NCI-H1417 (cell line): ENCODE results near the gene BSDC1.
A peak's percentile ranks its signal among the peaks of the same experiment; 100 is the strongest.
"Not testable (repeated sequence)": the region's sequence is repeated elsewhere in the genome, so short reads cannot be mapped to it uniquely, and the experiment has no call there.

Experiments used
- DNase-seq, 3 experiments: peaks; one replicate each; lab custom pipeline; 2025; lab: John Stamatoyannopoulos, UW

BSDC1 gene, protein sequence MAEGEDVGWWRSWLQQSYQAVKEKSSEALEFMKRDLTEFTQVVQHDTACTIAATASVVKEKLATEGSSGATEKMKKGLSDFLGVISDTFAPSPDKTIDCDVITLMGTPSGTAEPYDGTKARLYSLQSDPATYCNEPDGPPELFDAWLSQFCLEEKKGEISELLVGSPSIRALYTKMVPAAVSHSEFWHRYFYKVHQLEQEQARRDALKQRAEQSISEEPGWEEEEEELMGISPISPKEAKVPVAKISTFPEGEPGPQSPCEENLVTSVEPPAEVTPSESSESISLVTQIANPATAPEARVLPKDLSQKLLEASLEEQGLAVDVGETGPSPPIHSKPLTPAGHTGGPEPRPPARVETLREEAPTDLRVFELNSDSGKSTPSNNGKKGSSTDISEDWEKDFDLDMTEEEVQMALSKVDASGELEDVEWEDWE

DNA sequence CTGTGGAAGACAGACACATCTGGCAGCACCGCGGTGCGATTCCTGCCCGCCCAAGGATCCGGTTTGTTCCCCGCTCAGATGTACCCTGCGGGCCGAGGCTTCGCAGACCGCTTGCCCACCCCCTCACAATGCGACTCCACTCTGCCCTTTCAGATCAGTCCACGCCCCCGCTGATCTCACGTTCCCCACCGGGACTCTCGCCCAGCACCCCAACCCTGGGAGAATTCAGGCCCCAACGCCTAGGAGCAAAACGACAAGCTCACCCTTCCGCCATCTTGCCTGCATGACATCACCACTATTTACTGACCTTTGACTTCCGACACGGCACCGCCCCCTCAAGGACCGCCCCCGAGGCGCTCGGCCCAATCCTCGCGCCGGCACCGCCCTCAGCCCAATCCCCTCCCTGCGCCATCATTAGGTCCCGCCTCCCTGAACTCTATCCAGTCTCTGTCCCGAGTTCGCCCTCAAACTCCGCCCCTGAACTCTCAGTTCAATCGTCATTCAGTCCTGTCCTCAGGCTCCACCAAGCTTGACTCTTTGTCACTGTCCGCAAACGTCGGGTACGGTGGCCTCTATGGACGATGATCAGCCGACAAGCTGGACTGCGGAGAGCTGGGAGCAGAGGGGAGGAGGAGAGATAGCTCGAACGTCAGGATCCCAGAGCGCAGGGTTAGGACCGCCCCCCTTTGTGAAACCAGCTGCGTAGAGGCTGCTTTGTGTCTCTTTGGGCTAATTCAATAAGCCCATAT lies at the start of gene BSDC1:
BSDC1 (minus strand) TSS at position 301 of the 749 bp plus-strand sequence; CDS start at position 274, 27 bp downstream.
- DNase-seq = peak; percentile 98 to 100 (median 99)

GRCh38 chr1:32441467-32441866 lies 47.2 kb upstream of the BSDC1 start:
- not testable (repeated sequence) for DNase-seq

DNA sequence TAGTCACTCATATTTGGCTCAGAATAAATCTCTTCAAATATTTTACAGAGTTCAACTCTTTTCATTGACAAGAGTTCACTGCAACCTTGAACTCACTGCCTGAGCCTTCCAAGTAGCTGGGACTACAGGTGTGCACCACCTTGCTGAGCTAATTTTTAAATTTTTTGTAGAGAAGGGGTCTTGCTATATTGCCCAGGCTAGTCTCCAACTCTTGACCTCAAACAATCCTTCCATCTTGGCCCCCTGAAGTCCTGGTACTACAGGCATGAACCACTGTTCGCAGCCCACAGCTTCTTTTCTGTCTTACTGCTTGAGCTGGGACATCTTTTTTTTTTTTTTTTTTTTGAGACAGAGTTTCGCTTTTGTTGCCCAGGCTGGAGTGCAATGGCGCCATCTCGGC lies 44.5 kb upstream of the BSDC1 start:
- DNase-seq = not testable (repeated sequence)

GRCh38 chr1:32438136-32438535 lies 43.9 kb upstream of the BSDC1 start:
- DNase-seq = no peak

DNA sequence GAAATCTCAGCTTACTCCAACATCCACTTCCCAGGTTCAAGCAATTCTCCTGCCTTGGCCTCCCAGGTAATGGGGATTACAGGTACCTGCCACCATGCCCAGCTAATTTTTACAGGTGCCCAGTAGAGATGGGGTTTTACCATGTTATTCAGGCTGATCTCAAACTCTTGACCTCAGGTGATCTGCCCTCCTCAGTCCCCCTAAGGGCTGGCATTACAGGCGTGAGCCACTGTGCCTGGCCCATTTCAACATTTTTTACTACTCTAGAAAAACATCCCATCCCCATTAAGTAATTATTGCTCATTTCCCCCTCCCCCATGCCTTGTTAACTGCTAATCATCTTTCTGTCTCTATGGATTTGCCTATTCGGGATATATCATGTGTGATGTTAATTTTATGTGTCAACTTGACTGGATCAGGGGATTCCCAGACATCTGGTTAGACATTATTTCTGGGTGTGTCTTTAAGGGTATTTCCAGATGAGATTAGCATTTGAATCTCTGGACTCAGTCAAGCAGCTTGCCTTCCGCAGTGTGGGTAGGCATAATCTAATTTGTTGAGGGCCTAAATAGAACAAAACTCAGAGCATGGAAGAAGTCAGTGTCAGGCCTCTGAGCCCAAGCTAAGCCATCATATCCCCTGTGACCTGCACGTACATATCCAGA lies 37.6 kb upstream of the BSDC1 start:
- peak in 1 of 3 experiments; percentile 8 for DNase-seq

- no peak for DNase-seq
Measured at GRCh38 chr1:32427264-32427963, 33.2 kb upstream of the BSDC1 start.

GRCh38 chr1:32426489-32427255 lies 32.4 kb upstream of the BSDC1 start:
- DNase-seq = peak in 2 of 3 experiments; percentile 53 to 79

DNA sequence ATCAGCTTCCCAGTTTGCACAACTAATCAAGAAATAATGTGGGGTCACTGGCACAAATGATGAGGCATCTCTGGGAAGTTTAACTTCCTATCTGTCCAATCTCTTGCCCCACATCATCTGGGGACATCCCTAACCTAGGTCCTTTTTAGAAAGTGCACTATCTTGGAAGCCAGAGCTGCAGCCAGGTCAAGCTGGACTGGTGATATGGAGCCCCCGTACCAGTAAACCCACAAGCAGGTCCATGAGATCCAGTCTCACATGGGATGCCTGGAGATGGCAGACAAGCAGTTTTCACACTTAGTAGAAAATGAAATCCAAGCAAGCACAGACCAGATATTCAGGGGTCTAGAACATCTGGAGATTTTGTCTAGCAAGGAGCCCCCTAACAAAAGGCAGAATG lies 27.5 kb upstream of the BSDC1 start:
- DNase-seq = no peak

GRCh38 chr1:32414186-32414886 lies 20.1 kb upstream of the BSDC1 start:
- no peak for DNase-seq

DNA sequence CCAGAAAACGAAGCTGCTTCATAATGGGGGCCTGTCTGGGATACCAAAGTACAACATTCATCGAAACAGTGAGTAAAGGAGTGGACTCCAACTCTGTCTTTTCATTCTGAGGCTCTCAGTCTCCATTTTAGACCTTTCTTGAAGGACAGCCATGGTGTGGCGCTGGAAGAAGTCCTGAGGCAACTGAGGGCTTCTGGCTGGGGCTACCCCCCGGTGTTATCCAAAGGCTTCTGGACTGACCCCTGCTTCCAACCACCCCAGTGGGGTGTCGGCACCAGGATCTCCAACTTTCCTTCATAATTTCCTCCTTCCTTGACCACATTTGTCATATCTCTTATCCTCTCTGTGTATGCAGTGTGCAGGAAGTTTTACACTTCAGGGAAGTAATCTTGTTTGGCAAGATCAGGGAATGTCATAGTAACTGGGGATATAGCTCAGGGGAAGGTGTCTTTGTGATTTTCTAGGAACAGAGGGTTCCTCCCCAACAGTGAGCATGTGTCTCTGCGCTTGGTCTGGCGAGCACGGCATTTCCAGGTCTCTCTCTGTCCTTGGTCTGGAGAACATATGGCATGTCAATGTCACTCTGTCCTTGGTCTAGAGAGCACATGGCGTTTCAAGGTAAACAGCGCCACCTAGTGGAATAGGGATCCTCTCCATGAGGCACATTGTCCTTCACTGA lies 19.4 kb upstream of the BSDC1 start:
- DNase-seq = peak in 2 of 3 experiments; percentile 22 to 91

GRCh38 chr1:32411261-32411660 lies 17.0 kb upstream of the BSDC1 start:
- no peak for DNase-seq

DNA sequence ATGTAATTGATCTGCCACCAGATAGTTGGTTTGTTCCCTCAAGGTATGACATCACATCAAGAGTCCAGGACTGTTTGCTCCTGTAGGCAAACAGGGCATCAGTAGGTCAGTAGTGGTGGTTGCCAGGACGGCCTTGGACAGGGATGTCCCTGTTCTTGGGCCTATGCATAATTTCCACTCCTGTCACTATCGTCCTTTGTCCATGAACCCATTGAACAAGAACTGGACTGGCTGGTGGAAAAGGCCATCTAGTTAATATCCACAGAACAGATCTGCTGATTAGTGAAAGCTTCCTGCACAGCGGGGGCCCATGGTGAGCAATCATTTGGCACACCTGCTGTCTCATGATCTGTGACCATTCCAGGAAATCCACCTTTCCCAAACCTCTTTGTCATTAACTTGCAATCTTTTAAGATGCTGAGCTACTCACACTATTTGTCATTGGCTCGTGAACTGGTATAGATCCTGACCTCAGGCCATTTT lies 12.4 kb upstream of the BSDC1 start:
- DNase-seq = peak in 2 of 3 experiments; percentile 4 to 26

GRCh38 chr1:32405672-32406467 lies 11.6 kb upstream of the BSDC1 start:
- no peak for DNase-seq

DNA sequence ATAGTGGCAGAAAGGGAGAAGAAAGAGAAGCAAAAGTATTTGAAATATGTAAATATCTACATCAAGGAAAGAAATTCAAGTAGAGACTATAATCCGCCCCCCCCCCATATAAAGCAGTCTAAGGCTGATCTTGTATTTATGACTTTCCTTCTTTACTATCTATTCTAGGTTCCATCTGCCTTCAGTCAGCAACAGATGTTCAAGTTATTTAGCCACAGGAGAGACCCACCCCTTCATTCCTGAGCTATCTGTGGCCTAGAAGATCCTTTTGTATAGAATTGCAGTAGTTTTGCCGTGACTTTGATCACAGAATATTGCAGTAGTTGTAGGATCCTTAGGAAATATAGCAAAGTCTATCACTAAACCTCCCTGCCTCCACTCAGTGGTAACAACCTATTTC lies 10.7 kb upstream of the BSDC1 start:
- DNase-seq = no peak

GRCh38 chr1:32400876-32401631 lies 6.8 kb upstream of the BSDC1 start:
- DNase-seq = peak; percentile 69 to 89 (median 79)

- no peak for DNase-seq
Measured at GRCh38 chr1:32399843-32400242, 5.6 kb upstream of the BSDC1 start.

DNA sequence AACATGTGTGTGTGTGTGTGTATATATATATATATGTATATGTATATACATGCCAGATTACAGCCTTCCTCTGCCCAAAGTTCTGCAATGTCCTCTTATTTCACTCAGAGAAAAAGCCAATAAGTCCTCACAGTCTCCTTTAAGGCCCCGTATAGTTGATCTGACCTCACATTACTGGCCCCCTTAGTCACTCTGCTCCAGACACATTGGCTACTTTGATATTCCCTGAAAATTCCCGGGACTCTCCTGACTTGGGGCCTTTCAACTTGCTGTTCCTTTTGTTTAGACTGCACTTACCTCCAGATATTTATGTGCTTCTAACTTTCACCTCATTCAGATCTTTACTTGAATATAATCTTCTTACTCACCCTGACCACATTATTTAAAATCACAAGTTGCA lies 4.2 kb upstream of the BSDC1 start:
- DNase-seq = no peak

DNA sequence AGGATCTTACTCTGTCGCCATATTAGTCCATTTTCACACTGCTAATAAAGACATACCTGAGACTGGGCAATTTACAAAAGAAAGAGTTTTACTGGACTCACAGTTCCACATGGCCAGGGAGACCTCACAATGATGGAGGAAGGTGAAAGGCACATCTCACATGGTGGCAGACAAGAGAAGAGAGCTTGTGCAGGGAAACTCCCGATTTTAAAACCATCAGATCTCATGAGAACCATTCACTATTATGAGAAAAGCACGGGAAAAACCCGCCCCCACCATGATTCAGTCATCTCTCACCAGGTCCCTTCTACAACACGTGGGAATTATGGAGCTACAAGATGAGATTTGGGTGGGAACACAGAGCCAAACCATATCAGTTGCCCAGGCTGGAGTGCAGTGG lies 2.3 kb upstream of the BSDC1 start:
- DNase-seq = not testable (repeated sequence)
